Spleen (tissue), 11 donors: ENCODE results near the gene CCDC9. TPM values are rescaled to one million over a fixed set of nuclear protein-coding genes. Genes with fewer than 3 reads are reported as not detected.
"Not testable (repeated sequence)": the region's sequence is repeated elsewhere in the genome, so short reads cannot be mapped to it uniquely, and the experiment has no call there.

ENCODE experiments used
- DNase-seq: peaks from one replicate; pipeline ENCODE4 v3.0.0-alpha.2; 2020
- H3K27ac ChIP-seq, 8 donors: fragments of 200-600 bp; sonication (generic) in 7 of 8; 1 replicate in 4 of 8; 2 replicates in 4 of 8; pipeline versions ENCODE4 v1.5.0 to v1.8.0; 2016 to 2021; ENCODE audit warnings: inconsistent platforms in 4 of 8, mild to moderate bottlenecking in 4 of 8, moderate library complexity in 1 of 8
- H3K27me3 ChIP-seq, 7 donors: fragments of 200-600 bp; sonication (generic) in 6 of 7; replicated peaks in 1 of 7; 1 replicate in 4 of 7; 2 replicates in 3 of 7; pipeline versions ENCODE4 v1.5.0 to v1.8.0; 2016 to 2021; ENCODE audit warnings: inconsistent platforms in 3 of 7, mild to moderate bottlenecking in 1 of 7
- H3K36me3 ChIP-seq, 6 donors: fragments of 200-600 bp; sonication (generic) in 5 of 6; 1 replicate in 4 of 6; 2 replicates in 2 of 6; pipeline versions ENCODE4 v1.5.0 to v1.8.0; 2016 to 2021; ENCODE audit warnings: inconsistent platforms in 2 of 6
- H3K4me1 ChIP-seq, 6 donors: fragments of 200-600 bp; sonication (generic) in 5 of 6; 1 replicate in 3 of 6; 2 replicates in 3 of 6; pipeline versions ENCODE4 v1.5.0 to v1.8.0; 2016 to 2021; ENCODE audit warnings: inconsistent platforms in 3 of 6
- H3K4me3 ChIP-seq, 8 donors: fragments of 200-600 bp; sonication (generic) in 7 of 8; 1 replicate in 4 of 8; 2 replicates in 4 of 8; pipeline versions ENCODE4 v1.5.0 to v1.8.0; 2016 to 2021; ENCODE audit warnings: inconsistent platforms in 4 of 8, mild to moderate bottlenecking in 4 of 8, moderate library complexity in 2 of 8
- H3K9me3 ChIP-seq, 8 donors: fragments of 200-600 bp; sonication (generic) in 7 of 8; 1 replicate in 4 of 8; 2 replicates in 4 of 8; pipeline versions ENCODE4 v1.5.0 to v1.8.0; 2016 to 2021; ENCODE audit warnings: inconsistent platforms in 4 of 8
- CTCF ChIP-seq, 11 experiments: fragments of 200-600 bp in 7 of 11; fragments of 450-650 bp in 4 of 11; sonication (generic) in 4 of 11; IDR thresholded peaks in 8 of 11; conservative IDR thresholded peaks in 3 of 11; 1 replicate in 7 of 11; 2 replicates in 4 of 11; pipeline versions ENCODE4 v1.4.0 to v1.8.0; 2016 to 2021; ENCODE audit warnings: antibody characterized with exemption in 11 of 11, inconsistent platforms in 4 of 11, mild to moderate bottlenecking in 1 of 11
- POLR2A ChIP-seq, 3 donors: fragments of 450-650 bp; IDR thresholded peaks; one replicate each; pipeline ENCODE4 v1.5.1; 2017; ENCODE audit warnings: antibody characterized with exemption in 3 of 3, mild to moderate bottlenecking in 1 of 3
- POLR2AphosphoS5 ChIP-seq, 3 donors: sonication (generic); formaldehyde crosslinking; IDR thresholded peaks; one replicate each; pipeline ENCODE4 v1.5.1; 2017; ENCODE audit warnings: antibody characterized with exemption in 3 of 3
- WGBS, 5 donors: extraction: QIAGEN DNeasy Blood & Tissue Kit in 3 of 5; methylation state at CpG; one replicate each; pipeline versions ENCODE4 v1.1.5 to v1.1.7; 2013 to 2018; 5-methylcytosine and 5-hydroxymethylcytosine counted together
- intact Hi-C: fragments of 100-400 bp; cut with DNase I; formaldehyde crosslinking; loops from one replicate; pipeline ENCODE4 v1.15.0; 2023; ENCODE audit warnings: low total_unique reads
- polyA plus RNA-seq, 3 donors: library from polyadenylated mRNA; stranded (reverse); fragments of 200-250 nt; gene quantifications; one replicate each; pipeline ENCODE4 v1.2.1, GENCODE V29; 2013
- total RNA-seq, 7 donors: library from RNA; depleted of rRNA in 3 of 7; stranded (reverse); fragments of >200 nt in 3 of 7; fragmentation: NEBNext Ultra II Directional in 4 of 7; extraction: Animal tissue kit (Norgen Biotek cat#: 25700) in 4 of 7; gene quantifications; one replicate each; pipeline versions ENCODE4 v1.1.0 to v1.2.1, GENCODE V29; 2016 to 2021
- donor health status: healthy with polysubstance abuse.
- donor health status: DM: no; HTN: no; CAD: no; lungs with moderate emphysema.
- donor health status: DM: no; HTN: no; CAD: no.
- donor health status: Bipolar disorder and iron deficiency.
- donor health status: healthy.
- donor health status: DM: no; HTN: no; CAD: no.
- donor health status: DM: yes; HTN: yes; CAD: no.

CCDC9 gene
- total and polyA plus RNA-seq, 10 donors, result 11.0 to 43.0 (median 29.4) TPM

DNA sequence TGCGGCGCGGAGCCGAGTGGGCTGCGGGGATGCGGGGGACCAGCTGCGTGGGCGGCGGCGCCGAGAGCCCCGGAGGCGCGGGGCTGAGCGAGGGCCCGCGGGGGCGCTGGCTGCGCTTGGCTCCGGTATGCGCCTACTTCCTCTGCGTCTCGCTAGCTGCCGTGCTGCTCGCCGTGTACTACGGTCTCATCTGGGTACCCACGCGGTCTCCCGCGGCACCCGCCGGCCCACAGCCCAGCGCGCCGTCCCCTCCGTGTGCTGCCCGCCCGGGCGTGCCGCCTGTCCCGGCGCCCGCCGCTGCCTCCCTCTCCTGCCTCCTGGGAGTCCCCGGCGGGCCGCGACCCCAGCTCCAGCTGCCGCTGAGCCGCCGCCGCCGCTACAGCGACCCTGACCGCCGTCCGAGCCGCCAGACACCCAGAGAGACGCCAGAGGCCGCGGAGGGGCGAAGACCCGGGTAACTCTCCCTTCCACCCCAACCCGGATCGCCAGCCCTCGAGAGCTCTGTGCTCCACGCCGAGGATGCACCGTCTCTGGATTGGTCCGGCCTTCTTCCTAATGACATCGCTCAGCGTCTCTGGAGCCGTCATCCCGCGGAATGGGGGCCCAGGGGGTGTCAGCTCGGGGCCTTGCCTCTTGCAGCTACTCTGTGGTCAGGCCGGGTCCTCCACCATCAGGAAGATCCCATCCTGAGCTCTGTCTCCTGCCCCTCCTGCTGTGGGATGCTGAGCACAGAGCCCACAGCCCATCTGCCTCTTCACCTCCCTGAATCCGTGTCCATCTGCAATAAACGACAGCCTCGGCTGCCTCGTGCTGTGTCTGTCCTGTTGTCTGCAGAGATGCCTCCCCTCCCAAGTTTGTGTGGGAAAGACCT lies 18.8 kb downstream of the CCDC9 start:
- intact Hi-C loops, result no loop called here
- peaks cover 0 to 21% (median 15%) of the 10 kb centered on the region in 6 donors for H3K36me3 ChIP-seq
- no peaks in the 10 kb centered on the region for H3K27me3 ChIP-seq
- H3K27ac ChIP-seq, result peak overlapping the region; percentile 70 to 99 (median 98)
- TF ChIP-seq CTCF (IDR thresholded peaks at IDR 0.05 in 8 of 11, conservative IDR thresholded peaks at IDR 0.05 in 3 of 11) (no peak), POLR2A (IDR thresholded peaks at IDR 0.05) (no peak), POLR2AphosphoS5 (IDR thresholded peaks at IDR 0.05) (peak; percentile 29 to 74 (median 52))
- peak overlapping the region; percentile 16 to 85 (median 61) for H3K4me3 ChIP-seq
- DNase-seq, result peak; percentile 95
- WGBS, 5 donors, result 7 to 15% (median 14%) methylated on average over 36 to 82 of the region's 82 CpGs
- H3K4me1 ChIP-seq, result peaks cover 8 to 58% (median 35%) of the 10 kb centered on the region in 6 donors
- H3K9me3 ChIP-seq, result no peaks in the 10 kb centered on the region

DNA sequence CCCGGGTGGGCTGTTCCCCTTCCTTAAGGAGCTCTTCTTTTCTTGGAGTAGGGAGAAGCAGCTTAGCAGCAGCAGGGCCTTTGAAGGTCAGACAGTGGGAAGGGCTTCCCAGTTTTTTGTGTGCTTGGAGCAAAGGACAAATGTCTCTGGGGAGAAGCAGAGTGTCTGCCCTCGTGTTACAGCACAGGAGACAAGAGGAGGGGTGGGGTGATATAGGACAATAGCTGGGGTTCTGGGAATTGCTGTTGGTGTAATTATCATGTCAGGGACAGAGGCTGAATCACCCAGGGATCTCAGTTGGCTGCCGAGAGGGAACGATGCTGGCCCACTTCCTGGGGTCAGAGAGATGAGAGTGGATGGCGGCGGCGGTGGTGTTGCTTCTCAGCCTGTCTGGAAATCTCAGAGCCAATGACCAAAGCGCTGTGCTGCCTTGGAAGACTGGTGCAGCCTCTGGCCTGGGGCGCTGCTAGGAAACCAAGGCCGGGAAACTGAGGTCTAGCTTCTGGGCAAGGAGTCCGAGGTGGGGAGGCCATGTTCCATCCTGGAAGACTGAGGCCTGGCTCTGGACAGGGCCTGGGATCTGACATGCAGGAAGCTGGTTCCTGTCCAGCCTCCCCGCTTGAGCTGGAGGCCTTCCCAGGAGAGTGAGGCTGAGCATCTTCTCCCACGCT lies 19.6 kb downstream of the CCDC9 start:
- Histone ChIP-seq H3K9me3 (no peaks in the 10 kb centered on the region), H3K27me3 (no peaks in the 10 kb centered on the region), H3K4me3 (peak overlapping the region in 4 of 8 donors; percentile 57 to 85 (median 68)), H3K4me1 (peaks cover 8 to 51% (median 35%) of the 10 kb centered on the region in 6 donors), H3K27ac (peak overlapping the region in 5 of 8 donors; percentile 97 to 99 (median 99)), H3K36me3 (peaks cover 0 to 13% (median 7%) of the 10 kb centered on the region in 6 donors)
- WGBS, 5 donors, result 76 to 88% (median 78%) methylated on average over 11 to 13 of the region's 13 CpGs
- no peak for TF ChIP-seq CTCF (IDR thresholded peaks at IDR 0.05 in 8 of 11, conservative IDR thresholded peaks at IDR 0.05 in 3 of 11)
- TF ChIP-seq POLR2AphosphoS5 (IDR thresholded peaks at IDR 0.05), result peak in 2 of 3 donors; percentile 36 to 37
- TF ChIP-seq POLR2A (IDR thresholded peaks at IDR 0.05), result no peak
- intact Hi-C loops, result no loop called here
- peak; percentile 81 for DNase-seq

DNA sequence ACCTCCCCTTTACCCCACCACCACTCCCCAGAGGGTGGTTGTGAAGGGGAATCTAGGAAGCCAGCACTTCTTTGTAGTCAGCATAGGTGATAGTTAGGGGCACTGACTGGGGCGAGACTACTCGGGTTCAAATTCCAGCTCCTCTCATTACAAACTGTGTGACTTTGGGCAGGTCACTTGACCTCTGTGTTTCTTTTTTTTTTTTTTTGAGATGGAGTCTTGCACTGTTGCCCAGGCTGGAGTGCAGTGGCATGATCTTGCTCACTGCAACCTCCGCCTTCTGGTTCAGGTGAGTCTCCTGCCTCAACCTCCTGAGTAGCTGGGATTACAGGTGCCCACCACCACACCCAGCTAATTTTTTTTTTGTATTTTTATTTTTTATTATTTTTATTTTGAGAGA lies 20.2 kb downstream of the CCDC9 start:
- H3K4me1 ChIP-seq, result peaks cover 8 to 48% (median 35%) of the 10 kb centered on the region in 6 donors
- H3K27me3 ChIP-seq, intact Hi-C loops, DNase-seq, H3K36me3 ChIP-seq, H3K4me3 ChIP-seq, H3K9me3 ChIP-seq: not testable (repeated sequence)
- 91 to 96% (median 95%) methylated on average over 3 of the region's 3 CpGs for WGBS, 5 donors
- H3K27ac ChIP-seq, result peak overlapping the region in 2 of 8 donors; percentile 17 to 98

DNA sequence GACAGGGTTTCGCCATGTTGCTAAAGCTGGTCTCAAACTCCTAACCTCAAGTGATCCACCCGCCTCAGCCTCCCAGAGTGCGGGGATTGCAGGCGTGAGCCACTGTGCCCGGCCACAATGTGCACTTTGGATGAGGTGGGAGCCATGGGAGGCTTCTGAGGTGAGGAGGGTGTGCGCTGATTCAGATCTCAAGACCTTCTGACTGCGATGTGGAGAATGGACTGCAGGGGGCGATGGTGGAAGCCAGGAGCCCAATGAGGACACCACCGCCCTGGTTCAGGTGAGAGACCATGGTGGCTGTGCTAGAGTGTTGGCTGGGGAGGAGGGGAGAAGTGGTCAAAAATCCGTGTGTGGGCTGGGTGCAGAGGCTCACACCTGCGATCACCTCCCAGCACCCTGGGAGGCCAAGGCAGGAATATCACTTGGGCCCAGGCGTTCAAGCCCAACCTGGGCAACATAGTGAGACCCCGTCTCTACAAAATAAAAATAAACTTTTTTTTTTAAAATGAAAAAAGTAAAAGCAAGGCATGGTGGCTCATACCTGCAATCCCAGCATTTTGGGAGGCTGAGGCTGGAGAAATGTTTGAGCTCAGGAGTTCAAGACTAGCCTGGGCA lies 24.0 kb downstream of the CCDC9 start:
- Histone ChIP-seq H3K36me3 (no peaks in the 10 kb centered on the region), H3K9me3 (no peaks in the 10 kb centered on the region), H3K27me3 (no peaks in the 10 kb centered on the region), H3K27ac (no peak overlapping the region), H3K4me3 (no peak overlapping the region), H3K4me1 (peaks cover 5 to 20% (median 14%) of the 10 kb centered on the region in 6 donors)
- 85 to 90% (median 87%) methylated on average over 13 of the region's 13 CpGs for WGBS, 5 donors
- intact Hi-C loops, result no loop called here
- no peak for TF ChIP-seq POLR2AphosphoS5 (IDR thresholded peaks at IDR 0.05)
- peak in 6 of 11 experiments; percentile 31 to 60 (median 43) for TF ChIP-seq CTCF (IDR thresholded peaks at IDR 0.05 in 8 of 11, conservative IDR thresholded peaks at IDR 0.05 in 3 of 11)
- TF ChIP-seq POLR2A (IDR thresholded peaks at IDR 0.05), result no peak
- peak; percentile 74 for DNase-seq
